Measurements from ENCODE around the gene C1QC.

C1QC gene

GRCh38 chr1:22650089-22650693 lies 6.8 kb downstream of the C1QC start:
- DNase-seq (ENCODE audit: extremely low read depth, low read depth): no peak
- TF ChIP-seq CTCF (IDR thresholded peaks at IDR 0.05; ENCODE audit: low read depth, low read length): no peak

- TF ChIP-seq CTCF (IDR thresholded peaks at IDR 0.05; ENCODE audit: low read depth, low read length): no peak
- no peak for DNase-seq (ENCODE audit: extremely low read depth, low read depth)
Measured at GRCh38 chr1:22651941-22652856, 8.8 kb downstream of the C1QC start.

- TF ChIP-seq CTCF (IDR thresholded peaks at IDR 0.05; ENCODE audit: low read depth, low read length): no peak
- DNase-seq (ENCODE audit: extremely low read depth, low read depth): no peak
Measured at GRCh38 chr1:22652881-22653316, 9.5 kb downstream of the C1QC start, which contains the start of gene C1QB. Gene C1QB (plus strand): TSS chr1:22653236. CDS start chr1:22659463, 6,227 bp downstream.

GRCh38 chr1:22654692-22655091 lies 11.3 kb downstream of the C1QC start:
- no peak for DNase-seq (ENCODE audit: extremely low read depth, low read depth)
- no peak for TF ChIP-seq CTCF (IDR thresholded peaks at IDR 0.05; ENCODE audit: low read depth, low read length)

- DNase-seq (ENCODE audit: extremely low read depth, low read depth): no peak
- no peak for TF ChIP-seq CTCF (IDR thresholded peaks at IDR 0.05; ENCODE audit: low read depth, low read length)
Measured at GRCh38 chr1:22658385-22659163, 15.1 kb downstream of the C1QC start.

GRCh38 chr1:22660716-22661241 lies 17.3 kb downstream of the C1QC start:
- no peak for DNase-seq (ENCODE audit: extremely low read depth, low read depth)
- no peak for TF ChIP-seq CTCF (IDR thresholded peaks at IDR 0.05; ENCODE audit: low read depth, low read length)

Data from AG09319 (cell line).